ENCODE measurements around the gene SYT5.

SYT5 gene

GRCh38 chr19:55152017-55152416 is 28.1 kb downstream of the SYT5 start:
- TF ChIP-seq CTCF (IDR thresholded peaks at IDR 0.05; ENCODE audit: low read depth, low read length): no peak
- no peak overlapping the region for H3K4me3 ChIP-seq (replicated peaks in 1 of 2; ENCODE audit: low read depth in 2 of 2, low read length in 2 of 2)
- DNase-seq (ENCODE audit: low read depth in 2 of 2): no peak

- no peak within 1 kb of the TSS for H3K4me3 ChIP-seq (replicated peaks in 1 of 2; ENCODE audit: low read depth in 2 of 2, low read length in 2 of 2)
- TF ChIP-seq CTCF (IDR thresholded peaks at IDR 0.05; ENCODE audit: low read depth, low read length): no peak
- no peak for DNase-seq (ENCODE audit: low read depth in 2 of 2)
These were observed 30.7 kb downstream of the SYT5 start, which contains the start of gene TNNT1 for GRCh38 chr19:55149078-55150003. TSS of gene TNNT1 (minus strand) at chr19:55149206. CDS start at chr19:55147157, 2,049 bp downstream.

GRCh38 chr19:55147545-55148251 is 32.4 kb downstream of the SYT5 start:
- no peak for DNase-seq (ENCODE audit: low read depth in 2 of 2)
- H3K4me3 ChIP-seq (replicated peaks in 1 of 2; ENCODE audit: low read depth in 2 of 2, low read length in 2 of 2): no peak overlapping the region
- no peak for TF ChIP-seq CTCF (IDR thresholded peaks at IDR 0.05; ENCODE audit: low read depth, low read length)

GRCh38 chr19:55146705-55147273 is 33.3 kb downstream of the SYT5 start:
- no peak for TF ChIP-seq CTCF (IDR thresholded peaks at IDR 0.05; ENCODE audit: low read depth, low read length)
- no peak overlapping the region for H3K4me3 ChIP-seq (replicated peaks in 1 of 2; ENCODE audit: low read depth in 2 of 2, low read length in 2 of 2)
- no peak for DNase-seq (ENCODE audit: low read depth in 2 of 2)

GRCh38 chr19:55146078-55146704 is 33.9 kb downstream of the SYT5 start:
- no peak overlapping the region for H3K4me3 ChIP-seq (replicated peaks in 1 of 2; ENCODE audit: low read depth in 2 of 2, low read length in 2 of 2)
- peak; percentile 66 for TF ChIP-seq CTCF (IDR thresholded peaks at IDR 0.05; ENCODE audit: low read depth, low read length)
- peak in 1 of 2 donors; percentile 25 for DNase-seq (ENCODE audit: low read depth in 2 of 2)

- TF ChIP-seq CTCF (IDR thresholded peaks at IDR 0.05; ENCODE audit: low read depth, low read length): no peak
- DNase-seq (ENCODE audit: low read depth in 2 of 2): no peak
- H3K4me3 ChIP-seq (replicated peaks in 1 of 2; ENCODE audit: low read depth in 2 of 2, low read length in 2 of 2): no peak overlapping the region
These were observed 34.9 kb downstream of the SYT5 start for GRCh38 chr19:55145232-55145631.
